Gastroesophageal sphincter (tissue), 3 donors: Measurements from ENCODE around the gene IGSF23.

ENCODE experiments used
- EP300 ChIP-seq: sonication (generic); formaldehyde crosslinking; IDR thresholded peaks from one replicate; pipeline ENCODE4 v1.6.1; 2017; ENCODE audit warnings: antibody characterized with exemption, mild to moderate bottlenecking
- TF ChIP-seq, protein P1 (sequence below), 4 experiments: fragments of 200-600 bp in 2 of 4; fragments of 450-650 bp in 2 of 4; sonication (generic) in 1 of 4; IDR thresholded peaks; one replicate each; pipeline ENCODE4 v1.5.1; 2017 to 2019; ENCODE audit warnings: antibody characterized with exemption in 4 of 4, mild to moderate bottlenecking in 2 of 4, moderate library complexity in 2 of 4

DNA sequence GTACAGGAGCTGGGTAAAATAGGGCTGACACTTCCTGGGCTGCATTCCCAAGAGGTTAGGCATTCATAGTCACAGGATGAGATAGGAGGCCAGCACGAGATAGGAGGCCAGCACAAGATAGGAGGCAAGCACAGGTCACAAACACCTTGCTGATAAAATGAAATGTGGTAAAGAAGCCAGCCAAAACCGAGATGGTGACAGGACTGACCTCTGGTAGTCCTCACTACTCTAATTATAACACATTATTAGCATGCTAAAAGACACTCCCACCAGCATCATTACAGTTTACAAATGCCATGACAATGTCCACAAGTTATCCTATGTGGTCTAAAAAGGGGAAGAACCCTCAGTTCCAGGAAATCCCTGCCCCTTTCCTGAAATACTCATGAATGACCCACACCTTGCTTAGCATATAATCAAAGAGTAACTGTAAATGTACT is 20.9 kb upstream of the IGSF23 start:
- TF ChIP-seq, protein P1, sequence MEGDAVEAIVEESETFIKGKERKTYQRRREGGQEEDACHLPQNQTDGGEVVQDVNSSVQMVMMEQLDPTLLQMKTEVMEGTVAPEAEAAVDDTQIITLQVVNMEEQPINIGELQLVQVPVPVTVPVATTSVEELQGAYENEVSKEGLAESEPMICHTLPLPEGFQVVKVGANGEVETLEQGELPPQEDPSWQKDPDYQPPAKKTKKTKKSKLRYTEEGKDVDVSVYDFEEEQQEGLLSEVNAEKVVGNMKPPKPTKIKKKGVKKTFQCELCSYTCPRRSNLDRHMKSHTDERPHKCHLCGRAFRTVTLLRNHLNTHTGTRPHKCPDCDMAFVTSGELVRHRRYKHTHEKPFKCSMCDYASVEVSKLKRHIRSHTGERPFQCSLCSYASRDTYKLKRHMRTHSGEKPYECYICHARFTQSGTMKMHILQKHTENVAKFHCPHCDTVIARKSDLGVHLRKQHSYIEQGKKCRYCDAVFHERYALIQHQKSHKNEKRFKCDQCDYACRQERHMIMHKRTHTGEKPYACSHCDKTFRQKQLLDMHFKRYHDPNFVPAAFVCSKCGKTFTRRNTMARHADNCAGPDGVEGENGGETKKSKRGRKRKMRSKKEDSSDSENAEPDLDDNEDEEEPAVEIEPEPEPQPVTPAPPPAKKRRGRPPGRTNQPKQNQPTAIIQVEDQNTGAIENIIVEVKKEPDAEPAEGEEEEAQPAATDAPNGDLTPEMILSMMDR (IDR thresholded peaks at IDR 0.05), result no peak
- no peak for TF ChIP-seq EP300
